GM19372 (cell line): ENCODE results near the gene GBP7.
"Not testable (repeated sequence)": the region's sequence is repeated elsewhere in the genome, so short reads cannot be mapped to it uniquely, and the experiment has no call there.

ENCODE experiments used
- ATAC-seq: cut with Tn5 transposase; IDR thresholded peaks from one replicate; pipeline ENCODE4 v1.9.1; 2021; ENCODE audit warnings: mild to moderate bottlenecking, low read depth, moderate library complexity; ENCODE audit not compliant: unreplicated experiment

Gene GBP7

DNA sequence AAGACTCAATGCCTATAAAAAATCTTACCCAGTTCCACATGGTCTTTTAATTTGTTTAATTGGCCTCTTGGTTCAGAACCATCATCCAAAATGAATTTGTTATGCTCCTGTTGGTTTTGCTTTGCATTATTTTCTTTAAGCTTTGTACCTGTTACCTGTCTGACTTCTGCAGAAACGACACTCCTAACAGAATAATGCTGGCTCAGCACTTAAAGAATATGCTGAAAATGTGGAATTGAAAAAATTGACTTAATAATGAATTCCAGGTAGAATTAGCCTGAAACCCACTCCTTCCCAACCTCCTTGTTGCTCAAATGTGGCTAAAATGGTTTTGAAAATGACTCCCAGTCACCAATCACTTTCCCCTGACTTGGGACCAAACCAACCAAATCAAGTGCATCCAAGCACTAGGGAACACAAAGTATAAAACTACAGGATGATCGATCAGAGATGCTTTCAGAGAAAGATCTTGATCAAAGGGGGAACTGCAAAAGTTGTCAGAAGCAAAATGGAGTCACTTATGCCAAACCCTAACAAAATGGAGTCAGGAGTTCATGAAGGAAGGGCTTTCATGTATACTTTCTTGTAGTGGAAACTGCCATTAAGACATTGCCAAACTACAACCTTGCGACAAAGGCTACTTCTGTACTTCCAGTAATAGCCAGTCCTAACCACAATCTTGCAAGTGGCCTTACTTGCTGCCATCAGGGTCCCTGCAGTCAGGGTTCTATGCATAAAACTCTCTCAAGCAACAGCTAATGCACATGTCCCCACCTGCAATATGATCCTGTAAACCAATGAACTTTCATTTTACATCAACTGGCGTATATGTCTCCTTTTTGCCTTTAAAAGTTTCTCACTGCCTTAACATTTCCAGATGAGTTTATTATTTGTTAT is 5.4 kb downstream of the GBP7 start:
- no peak for ATAC-seq

DNA sequence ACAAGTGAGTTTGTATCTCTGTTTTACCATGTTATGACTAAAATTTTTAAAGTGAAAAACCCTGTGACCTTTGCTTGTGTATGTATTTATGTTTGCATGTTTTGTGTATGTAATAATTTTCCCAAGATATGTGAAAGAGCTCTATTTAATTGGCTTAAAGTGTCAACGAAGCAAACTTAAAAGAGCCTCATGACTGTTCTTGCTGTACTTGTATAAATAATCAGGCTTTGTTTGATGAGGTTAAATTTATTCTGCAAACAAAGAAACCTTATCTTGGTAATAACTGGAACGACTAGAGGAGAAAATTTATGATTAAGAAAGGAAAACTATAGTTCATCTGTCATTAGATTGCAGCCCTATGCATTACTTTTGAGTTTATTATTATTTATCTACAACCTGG is 6.6 kb downstream of the GBP7 start:
- no peak for ATAC-seq

DNA sequence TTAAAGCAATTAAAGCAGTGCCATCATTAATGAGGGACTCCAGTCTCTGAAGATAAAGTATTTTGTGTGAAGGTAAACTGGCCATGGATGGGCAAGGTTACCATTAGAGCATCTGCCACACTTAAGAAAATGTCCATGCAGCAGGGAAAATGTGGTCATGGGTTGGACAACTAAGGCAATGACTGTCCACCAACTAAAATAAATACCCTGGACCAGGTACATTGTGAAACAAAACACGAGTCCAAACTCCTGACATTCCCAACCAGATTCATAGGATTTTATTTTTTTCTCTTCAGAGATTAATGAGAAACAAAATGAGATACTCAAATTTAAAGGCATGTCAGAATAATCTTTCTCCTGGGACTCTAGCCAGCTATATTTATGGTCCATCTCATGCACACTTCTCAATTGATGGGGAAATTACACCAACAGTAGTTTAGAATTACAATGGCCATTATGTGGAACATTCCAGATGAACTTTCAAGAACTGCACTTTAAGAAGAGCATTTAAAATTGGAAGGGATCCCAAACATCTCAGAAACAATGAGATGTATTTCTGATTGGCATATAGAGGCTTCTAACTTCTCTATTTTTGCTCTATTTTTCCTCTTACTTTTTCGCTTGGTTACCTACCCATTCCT is 8.1 kb downstream of the GBP7 start:
- ATAC-seq = no peak

DNA sequence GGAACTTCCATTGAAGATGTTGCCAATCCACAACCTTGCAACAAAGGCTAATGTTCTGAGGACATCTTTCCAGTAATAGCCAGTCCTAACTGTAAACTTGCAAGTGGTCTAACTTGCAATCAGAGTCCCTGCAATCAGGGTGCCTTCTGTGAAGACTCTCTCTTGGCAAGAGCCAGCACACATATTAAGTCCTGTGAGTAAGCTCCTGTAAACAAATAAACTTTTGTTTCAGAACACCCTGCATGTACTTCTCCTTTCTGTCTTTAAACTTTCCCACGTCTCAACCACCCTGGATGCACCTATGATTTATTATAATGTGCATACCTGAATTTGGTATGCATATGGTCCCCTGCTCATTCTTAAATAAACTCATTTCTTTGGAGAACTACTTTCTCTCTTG is 9.1 kb downstream of the GBP7 start:
- no peak for ATAC-seq

DNA sequence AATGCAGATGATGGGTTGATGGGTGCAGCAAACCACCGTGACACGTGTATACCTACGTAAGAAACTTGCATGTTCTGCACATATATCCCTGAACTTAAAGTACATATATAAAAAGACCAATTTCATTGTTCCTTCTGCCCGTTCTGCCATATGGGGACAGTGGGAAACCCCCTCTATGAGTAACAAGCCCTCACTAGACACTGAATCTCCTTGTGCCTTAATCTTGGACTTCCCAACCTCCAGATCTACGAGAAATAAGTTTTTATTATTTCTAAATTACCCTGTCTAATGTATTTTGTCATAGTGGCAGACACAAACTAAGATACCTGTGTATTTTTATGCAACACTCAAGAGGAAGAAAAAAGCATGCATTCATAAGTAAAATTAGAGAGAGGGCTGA is 10.0 kb downstream of the GBP7 start:
- no peak for ATAC-seq

DNA sequence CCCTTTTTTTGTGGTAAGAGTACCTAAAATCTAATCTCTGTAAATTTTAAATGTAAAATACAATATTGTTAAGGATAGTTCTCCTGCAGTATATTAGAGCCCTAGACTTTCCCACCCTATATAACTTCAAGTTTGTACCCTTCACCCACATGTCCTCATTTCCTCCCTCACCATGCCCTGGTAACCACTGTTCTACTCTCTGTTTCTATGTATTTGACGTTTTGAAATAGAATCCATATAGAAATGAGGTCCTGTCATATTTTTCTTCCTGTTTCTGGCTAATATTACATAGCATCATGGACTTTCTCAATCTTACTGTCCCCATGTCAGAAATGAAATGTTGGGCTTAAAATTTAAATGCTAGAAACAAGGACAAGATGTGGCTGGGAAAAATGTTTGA is 24.8 kb downstream of the GBP7 start:
- no peak for ATAC-seq

DNA sequence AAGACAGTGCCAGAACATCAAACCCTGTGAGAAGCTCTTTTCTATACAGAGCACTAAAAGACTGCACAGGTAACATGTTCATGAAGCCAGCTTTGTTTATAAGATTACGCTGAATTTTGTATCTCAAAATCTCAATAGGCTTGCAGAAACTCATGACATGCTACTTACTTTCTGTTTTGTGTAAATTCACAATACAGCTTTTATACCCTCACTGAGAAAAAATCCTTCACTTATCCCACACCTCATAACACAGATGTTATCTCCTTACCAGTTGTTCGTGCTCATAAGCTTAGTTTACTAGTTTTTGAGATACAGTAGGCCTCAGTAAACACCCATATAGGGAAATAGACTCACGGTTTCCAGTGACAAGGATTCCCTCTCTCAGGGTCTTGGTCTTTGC is 25.8 kb downstream of the GBP7 start:
- no peak for ATAC-seq

DNA sequence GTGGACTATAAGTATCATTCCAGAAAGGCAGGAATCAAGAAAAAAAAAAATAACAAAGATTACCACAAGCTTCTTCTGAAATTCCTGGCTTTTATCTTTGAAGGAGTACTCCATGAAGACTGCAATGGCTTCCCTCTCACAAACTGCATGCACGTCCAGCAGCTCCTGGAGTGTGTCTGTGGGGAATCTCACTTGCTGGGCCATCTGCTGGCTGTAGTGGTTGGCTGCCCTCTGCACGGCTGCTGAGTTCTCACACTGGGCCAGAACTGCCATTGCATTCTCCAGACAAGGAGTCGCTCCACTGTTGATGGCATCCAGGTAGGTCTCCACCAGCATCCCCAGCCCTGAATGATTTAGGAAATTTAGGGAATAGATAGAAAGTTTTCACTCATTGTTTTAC is 26.6 kb downstream of the GBP7 start:
- no peak for ATAC-seq

DNA sequence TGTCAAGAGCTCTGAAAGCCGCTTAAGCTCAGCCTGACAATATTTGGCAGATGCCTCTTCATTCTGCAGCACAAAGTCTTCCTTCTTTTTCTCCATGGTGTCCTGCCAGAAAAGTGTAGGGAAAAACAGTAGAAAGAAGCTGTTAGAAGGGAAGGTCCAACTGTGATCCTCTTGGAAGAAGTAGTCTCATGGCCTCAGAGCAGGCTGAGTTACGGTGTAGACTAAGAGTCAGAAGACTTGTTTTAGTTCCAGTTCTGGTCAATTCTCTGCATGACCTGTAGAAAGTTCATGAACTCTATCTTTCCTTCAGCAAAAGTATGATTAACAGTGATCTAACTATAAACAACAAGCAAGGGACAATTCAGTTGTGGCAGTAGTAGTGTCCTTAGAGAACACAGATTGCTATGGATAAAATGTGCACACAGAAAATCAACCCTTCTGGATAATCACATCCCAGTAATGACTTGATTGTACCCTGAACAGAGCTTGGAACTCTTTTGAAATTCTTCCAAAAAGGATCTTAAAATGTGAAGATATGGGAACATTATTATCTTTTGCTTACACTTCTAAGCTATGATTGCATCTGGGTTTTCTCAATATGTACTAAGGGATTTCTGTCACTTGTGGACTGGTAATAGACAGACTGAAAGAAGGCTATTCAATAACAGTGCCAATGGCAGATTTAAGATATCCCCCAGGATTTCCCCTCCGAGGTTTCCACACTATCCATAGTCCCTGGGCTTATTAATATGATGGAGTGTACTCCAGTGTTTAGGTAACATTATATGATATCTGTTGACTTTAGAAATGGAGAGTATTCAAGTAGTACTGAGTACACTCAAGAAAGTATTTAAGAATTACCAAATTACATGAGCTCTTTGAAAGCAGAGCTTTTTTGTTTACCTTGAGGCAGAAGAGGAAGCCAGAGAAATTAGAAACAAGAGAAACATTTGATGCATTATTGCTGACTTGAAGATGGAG is 27.8 kb downstream of the GBP7 start:
- no peak for ATAC-seq

DNA sequence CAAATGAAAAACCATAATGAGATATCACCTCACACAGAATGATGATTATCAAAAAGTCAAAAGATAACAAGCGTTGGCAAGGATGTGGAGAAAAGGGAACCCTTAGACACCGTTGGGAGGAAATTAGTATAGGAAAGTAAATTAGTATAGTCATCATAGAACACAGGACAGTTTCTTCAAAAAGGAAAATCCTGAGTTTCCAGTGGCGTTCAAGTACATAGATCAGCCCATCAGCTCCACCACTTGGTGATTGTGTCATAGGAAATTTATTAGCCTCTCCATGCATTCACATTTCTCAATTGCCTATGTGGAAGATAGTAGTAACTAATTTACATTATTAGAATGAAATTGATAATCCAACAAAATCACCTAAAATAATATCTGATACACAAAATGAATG is 29.1 kb downstream of the GBP7 start:
- no peak for ATAC-seq

DNA sequence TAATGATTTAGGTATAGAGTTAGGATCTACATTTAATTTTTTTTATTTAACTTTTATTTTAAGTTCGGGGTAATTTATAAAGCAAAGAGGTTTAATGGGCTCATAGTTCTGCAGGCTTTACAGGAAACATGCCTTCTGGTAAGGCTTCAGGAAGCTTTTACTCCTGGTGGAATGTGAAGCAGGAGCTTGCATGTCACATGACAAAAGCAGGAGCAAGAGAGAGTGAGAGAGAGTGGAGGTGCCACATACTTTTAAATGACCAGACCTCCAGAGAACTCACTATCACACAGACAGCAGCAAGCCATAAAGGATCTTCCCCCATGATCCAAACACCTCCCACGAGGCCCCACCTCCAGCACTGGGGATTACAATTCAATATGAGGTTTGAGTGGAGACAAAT is 32.3 kb downstream of the GBP7 start:
- ATAC-seq = no peak

DNA sequence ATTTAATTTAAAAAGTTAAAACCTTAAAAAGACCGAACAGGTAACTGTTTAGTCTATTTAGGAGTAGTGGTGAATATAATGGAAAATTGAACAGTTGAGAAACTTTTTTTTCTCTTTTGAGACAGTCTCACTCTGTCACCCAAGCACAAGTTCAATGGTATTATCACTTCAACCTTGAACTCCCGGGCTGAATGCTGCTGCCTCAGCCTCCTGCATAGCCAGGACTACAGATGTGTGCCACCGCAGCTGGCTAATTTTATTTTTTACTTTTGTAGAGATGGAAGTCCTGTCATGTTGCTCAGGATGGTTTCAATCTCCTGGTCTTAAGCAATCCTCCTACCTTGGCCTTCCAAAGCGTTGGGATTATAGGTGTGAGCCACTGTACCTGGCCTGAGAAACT is 33.6 kb downstream of the GBP7 start:
- no peak for ATAC-seq

DNA sequence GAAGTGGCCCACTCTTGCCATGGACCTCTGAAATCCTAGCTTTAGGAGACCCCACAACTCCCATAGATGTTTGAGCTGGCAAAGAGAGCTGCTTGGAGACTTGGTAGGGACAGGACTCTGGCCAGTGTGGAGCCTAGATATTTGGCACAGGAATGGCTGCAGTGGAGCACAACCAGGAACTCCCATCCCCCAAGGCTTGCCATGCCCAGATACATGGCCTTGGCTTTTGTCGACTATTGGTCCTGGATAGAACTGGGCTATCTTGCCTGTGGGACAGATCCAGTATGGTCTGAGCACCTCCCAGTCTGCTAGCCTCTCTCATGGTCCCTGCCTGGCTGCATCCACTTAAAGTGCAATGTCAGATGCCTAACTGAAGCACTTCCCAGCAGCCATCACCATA is 42.1 kb downstream of the GBP7 start:
- no peak for ATAC-seq

DNA sequence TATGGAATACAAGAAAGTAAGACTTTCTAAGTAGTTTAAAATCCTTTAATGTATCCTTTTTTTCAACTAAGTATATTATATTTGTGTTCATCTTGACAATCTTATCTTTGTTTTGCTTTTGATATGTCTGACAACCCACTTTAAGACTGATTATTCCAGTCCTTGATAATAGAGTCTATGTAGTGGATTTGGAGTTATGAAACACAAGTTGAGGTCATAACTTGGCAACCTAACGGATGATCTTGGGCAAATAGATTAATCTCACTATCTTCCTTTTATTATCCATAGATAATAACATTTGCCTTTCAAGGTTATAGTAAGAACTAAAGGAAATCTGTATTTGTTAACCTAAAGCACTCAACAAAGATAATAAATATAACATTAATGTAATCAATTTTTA is 45.1 kb downstream of the GBP7 start:
- ATAC-seq = no peak

DNA sequence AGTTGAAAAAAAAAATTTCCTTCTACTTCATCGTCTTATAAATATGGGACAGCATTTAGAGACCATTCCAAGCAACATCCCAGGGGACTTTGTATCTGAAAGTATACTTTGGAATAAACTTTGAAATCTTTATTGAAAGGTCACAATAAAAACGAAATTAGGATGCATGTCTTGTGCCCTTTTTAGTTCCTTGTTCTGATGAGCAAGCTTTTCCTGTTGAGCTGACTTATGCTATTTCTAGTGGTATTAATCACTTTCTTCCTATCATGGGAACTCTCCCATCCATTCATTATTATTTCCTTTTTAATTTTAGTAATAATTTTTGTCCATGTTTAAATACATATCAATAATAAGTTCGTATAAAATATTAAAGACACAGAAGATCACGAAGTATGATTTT is 45.9 kb downstream of the GBP7 start:
- ATAC-seq = no peak

DNA sequence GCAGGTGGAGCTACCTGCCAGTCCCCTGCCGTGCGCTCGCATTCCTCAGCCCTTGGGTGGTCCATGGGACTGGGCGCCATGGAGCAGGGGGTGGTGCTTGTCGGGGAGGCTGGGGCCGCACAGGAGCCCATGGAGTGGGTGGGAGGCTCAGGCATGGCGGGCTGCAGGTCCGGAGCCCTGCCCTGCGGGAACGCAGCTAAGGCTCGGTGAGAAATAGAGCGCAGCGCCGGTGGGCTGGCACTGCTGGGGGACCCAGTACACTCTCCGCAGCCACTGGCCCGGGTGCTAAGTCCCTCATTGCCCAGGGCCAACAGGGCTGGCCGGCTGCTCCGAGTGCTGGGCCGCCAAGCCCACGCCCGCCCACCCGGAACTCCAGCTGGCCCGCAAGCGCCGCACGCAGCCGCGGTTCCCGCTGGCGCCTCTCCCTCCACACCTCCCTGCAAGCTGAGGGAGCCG is 47.8 kb downstream of the GBP7 start:
- not testable (repeated sequence) for ATAC-seq

DNA sequence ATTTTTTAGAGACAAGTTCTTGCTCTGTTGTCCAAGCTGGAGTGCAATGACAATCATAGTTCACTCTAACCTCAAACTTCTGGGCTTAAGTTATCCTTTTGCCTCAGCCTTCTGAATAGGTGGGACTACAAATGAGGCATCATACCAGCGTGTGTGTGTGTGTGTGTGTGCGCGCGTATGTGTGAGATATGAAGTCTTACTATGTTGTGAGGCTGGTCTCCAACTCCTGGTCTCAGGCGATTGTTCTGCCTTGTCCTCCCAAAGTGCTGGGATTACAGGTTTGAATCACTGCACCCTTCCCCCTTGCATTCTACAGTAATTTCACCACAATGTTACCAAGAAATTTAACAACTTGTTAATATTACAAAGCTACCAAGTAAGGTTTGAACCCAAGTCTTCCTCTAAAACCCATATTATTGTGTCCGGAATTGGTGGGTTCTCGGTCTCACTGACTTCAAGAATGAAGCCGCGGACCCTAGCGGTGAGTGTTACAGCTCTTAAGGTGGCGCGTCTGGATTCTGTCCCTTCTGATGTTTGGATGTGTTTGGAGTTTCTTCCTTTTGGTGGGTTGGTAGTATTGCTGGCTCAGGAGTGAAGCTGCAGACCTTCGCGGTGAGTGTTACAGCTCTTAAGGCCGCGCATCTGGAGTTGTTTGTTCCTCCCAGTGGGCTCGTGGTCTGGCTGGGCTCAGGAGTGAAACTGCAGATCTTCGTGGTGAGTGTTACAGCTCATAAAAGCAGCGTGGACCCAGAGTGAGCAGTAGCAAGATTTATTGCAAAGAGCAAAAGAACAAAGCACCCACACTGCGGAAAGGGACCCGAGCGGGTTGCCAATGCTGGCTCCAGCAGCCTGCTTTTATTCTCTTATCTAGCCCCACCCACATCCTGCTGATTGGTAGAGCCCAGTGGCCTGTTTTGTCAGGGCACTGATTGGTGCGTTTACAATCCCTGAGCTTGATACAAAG is 48.9 kb downstream of the GBP7 start:
- ATAC-seq = not testable (repeated sequence)

DNA sequence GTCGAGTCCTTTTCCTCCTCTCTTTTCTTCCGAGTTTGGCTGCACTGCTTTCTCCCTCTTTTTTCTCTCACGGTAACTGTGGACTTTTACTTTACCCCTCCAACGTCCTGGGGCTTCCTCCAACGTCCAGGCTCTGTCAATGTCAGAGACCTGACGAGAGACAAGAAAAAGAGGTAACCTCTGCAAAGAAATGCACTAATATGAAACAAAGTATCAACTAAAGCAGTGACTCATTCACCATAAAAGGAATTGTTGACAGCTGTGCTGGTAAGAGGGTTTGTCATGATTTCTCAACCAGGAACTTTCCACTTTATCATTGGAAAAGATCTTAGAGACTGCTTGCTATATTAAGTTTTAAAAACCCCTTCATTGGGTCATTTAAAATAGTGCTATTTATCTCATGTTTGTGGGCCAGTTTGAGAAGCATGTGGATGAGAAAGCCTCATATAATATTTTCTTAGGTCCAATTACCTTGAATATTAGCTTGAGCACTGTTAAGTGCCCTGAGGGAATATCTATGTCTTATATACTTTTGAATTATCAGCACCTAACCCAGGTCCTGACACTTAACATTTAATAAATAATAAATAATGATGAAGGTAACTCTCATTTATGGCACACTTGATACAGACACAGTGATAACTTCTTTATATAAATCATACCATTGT is 49.8 kb downstream of the GBP7 start, which contains the start of gene GBP2:
Gene GBP2, minus strand, starts transcription at position 202 of the 668 bp plus-strand sequence. CDS start 4,148 bp downstream, outside the sequence.
- peak; percentile 65 for ATAC-seq
